ENCODE measurements around the gene ZNF777.

ZNF777 gene

GRCh38 chr7:149476791-149477190 lies 15.9 kb upstream of the ZNF777 start:
- no peak for DNase-seq (ENCODE audit: low read depth)

- no peak for DNase-seq (ENCODE audit: low read depth)
Measured at GRCh38 chr7:149475121-149476045, 14.5 kb upstream of the ZNF777 start.

- DNase-seq (ENCODE audit: low read depth) = no peak
Measured at GRCh38 chr7:149474309-149475120, 13.7 kb upstream of the ZNF777 start.

- DNase-seq (ENCODE audit: low read depth) = no peak
Measured at GRCh38 chr7:149473251-149473650, 12.4 kb upstream of the ZNF777 start.

- no peak for DNase-seq (ENCODE audit: low read depth)
Measured at GRCh38 chr7:149471289-149471953, 10.6 kb upstream of the ZNF777 start.

GRCh38 chr7:149469806-149470205 lies 8.9 kb upstream of the ZNF777 start:
- DNase-seq (ENCODE audit: low read depth) = no peak

GRCh38 chr7:149468208-149468607 lies 7.3 kb upstream of the ZNF777 start:
- no peak for DNase-seq (ENCODE audit: low read depth)

- no peak for DNase-seq (ENCODE audit: low read depth)
Measured at GRCh38 chr7:149467321-149467859, 6.5 kb upstream of the ZNF777 start.

- no peak for DNase-seq (ENCODE audit: low read depth)
Measured at GRCh38 chr7:149466364-149466763, 5.5 kb upstream of the ZNF777 start.

GRCh38 chr7:149463500-149464161 lies 2.8 kb upstream of the ZNF777 start:
- DNase-seq (ENCODE audit: low read depth) = no peak

- DNase-seq (ENCODE audit: low read depth) = no peak
Measured at GRCh38 chr7:149462101-149462520, 1.2 kb upstream of the ZNF777 start.

GRCh38 chr7:149459540-149460452 lies 1.1 kb downstream of the ZNF777 start:
- no peak for DNase-seq (ENCODE audit: low read depth)

- DNase-seq (ENCODE audit: low read depth) = no peak
Measured at GRCh38 chr7:149459201-149459539, 1.7 kb downstream of the ZNF777 start.

- DNase-seq (ENCODE audit: low read depth) = no peak
Measured at GRCh38 chr7:149458235-149458634, 2.6 kb downstream of the ZNF777 start.

- no peak for DNase-seq (ENCODE audit: low read depth)
Measured at GRCh38 chr7:149457766-149458165, 3.1 kb downstream of the ZNF777 start.

- no peak for DNase-seq (ENCODE audit: low read depth)
Measured at GRCh38 chr7:149456506-149457421, 4.1 kb downstream of the ZNF777 start.

- no peak for DNase-seq (ENCODE audit: low read depth)
Measured at GRCh38 chr7:149455175-149455950, 5.5 kb downstream of the ZNF777 start.

- no peak for DNase-seq (ENCODE audit: low read depth)
Measured at GRCh38 chr7:149454750-149455149, 6.1 kb downstream of the ZNF777 start.

- no peak for DNase-seq (ENCODE audit: low read depth)
Measured at GRCh38 chr7:149454006-149454405, 6.9 kb downstream of the ZNF777 start.
